NCI-H524 (cell line): Measurements from ENCODE around the gene DPYSL3.
"Not testable (repeated sequence)": the region's sequence is repeated elsewhere in the genome, so short reads cannot be mapped to it uniquely, and the experiment has no call there.

ENCODE experiments used
- DNase-seq, 2 experiments: peaks; one replicate each; lab custom pipeline; 2025; lab: John Stamatoyannopoulos, UW

DPYSL3 gene

GRCh38 chr5:147369742-147370374, 140.0 kb downstream of the DPYSL3 start:
- peak; percentile 2 to 46 for DNase-seq

DNA sequence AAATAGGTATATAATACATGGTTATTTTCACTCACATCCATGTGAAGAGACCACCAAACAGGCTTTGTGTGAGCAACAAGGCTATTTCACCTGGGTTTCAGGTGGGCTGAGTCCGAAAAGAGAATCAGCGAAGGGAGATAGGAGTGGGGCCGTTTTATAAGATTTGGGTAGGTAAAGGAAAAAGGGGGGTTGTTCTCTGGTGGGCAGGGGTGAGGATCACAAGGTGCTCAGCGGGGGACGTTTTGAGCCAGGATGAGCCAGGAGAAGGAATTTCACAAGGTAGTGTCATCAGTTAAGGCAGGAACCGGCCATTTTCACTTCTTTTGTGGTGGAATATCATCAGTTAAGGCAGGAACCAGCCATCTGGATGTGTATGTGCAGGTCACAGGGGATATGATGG, 142.5 kb downstream of the DPYSL3 start:
- DNase-seq: not testable (repeated sequence)

GRCh38 chr5:147361441-147362175, 148.3 kb downstream of the DPYSL3 start:
- no peak for DNase-seq

- DNase-seq: peak; percentile 79 to 90
Observed at GRCh38 chr5:147360816-147361215, 149.1 kb downstream of the DPYSL3 start.

DNA sequence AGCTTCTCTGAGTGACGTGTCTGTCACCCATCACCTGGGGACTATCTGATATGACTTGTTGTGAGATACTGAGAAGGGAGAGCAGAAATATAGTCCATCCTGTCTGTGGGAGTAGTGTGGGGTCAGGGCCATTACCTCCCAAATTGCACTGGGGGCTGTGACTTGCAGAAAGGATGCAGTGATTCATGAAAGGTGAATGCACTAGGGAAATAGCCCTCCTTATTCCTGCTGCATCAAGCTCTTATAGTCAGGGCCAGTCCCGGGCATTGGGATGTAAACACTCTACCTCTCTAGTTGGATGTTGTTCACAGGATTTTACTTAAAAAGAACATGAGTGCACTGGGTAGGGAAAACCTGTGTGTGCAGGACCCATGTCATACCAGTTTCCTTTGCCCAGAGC, 150.3 kb downstream of the DPYSL3 start:
- no peak for DNase-seq

DNA sequence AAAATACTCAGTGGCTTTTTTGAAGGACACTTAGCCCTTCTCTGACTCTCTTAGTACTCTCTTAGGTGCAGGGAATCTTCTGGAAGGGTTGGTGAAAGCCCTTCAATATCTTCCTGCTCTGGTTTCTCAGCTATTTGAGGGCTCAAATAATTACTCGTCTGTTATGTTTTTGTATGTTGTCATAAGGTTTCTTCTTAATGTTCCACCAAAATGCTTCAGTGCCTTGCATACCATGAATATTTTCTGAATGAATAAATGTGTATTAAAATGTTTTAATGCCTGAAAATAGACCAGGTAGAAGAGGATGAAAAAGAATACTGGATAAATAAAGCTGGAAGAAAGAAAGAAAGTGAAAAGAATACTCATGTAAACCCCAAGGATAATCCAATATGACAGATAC, 150.8 kb downstream of the DPYSL3 start:
- DNase-seq: no peak

- no peak for DNase-seq
Observed at GRCh38 chr5:147349241-147349640, 160.6 kb downstream of the DPYSL3 start.

- no peak for DNase-seq
Observed at GRCh38 chr5:147348451-147348850, 161.4 kb downstream of the DPYSL3 start.

DNA sequence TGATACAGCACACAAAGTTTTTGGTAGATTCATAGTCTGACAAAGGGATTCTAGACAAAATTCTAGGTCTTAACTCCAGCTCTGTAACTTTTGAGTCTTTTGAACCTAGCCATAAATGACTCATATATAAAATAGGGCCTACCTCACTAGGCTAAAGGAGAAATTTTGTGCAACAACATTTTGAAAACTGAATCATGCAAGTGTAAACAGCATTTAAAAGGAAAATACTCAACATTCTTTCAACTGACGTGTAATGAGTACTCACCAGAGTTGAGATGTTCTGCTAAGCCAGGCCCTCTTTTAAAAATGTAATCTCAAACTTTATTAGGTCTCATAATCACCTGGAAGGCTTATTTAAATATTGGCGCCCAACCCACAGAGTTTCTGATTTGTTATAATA, 161.8 kb downstream of the DPYSL3 start:
- DNase-seq: no peak

DNA sequence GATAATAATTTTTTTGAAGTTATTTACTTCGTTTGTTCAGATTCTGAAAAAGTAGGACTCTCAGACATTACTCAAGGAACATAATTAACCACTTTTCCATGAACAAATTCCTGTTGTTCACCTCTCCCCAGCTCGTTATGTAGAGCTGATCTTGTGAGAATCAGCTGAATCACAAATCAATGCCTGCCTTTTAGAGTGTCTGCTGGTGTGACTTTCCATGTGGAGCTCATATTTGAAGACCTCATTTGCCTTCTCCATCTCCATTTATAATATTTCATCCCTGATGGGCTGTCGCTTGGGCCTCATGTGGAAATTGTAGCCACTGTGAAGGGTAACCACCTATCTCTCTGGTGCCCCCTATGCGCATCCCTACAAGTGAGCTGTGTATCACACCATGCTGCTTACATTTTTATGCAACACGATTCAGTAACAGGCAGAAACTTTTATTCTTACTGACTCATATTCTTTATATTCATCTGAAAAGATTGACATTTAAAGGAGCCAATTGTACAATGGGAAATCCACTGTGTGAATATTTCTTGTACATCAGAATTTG, 163.8 kb downstream of the DPYSL3 start:
- peak in 1 of 2 experiments; percentile 2 for DNase-seq

DNA sequence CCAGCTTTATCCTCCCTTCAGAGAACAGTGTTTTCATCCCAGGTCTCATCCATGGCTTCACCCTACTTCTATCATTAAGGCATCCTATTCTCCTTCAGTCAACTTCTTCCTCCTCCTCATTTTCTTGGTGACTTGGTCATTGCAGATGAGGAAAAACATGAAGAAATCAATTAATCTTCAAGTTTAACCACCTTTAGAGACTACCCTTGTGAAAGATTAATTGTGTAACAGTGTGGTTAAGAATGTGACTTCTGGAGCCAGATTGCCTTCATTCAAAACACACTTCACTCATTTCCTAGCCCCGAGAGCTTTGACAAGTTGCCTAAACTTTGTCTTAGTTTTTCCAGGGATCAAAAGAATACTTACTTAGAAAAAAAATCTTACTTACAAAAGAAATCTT, 165.0 kb downstream of the DPYSL3 start:
- no peak for DNase-seq

- no peak for DNase-seq
Observed at GRCh38 chr5:147341345-147341744, 168.5 kb downstream of the DPYSL3 start.

GRCh38 chr5:147340941-147341340, 168.9 kb downstream of the DPYSL3 start:
- peak in 1 of 2 experiments; percentile 18 for DNase-seq
